Inflammatory macrophage (primary cell): Measurements from ENCODE around the gene KCNN4.
"Not testable (repeated sequence)": the region's sequence is repeated elsewhere in the genome, so short reads cannot be mapped to it uniquely, and the experiment has no call there.

Source experiments
- DNase-seq, 2 donors: peaks; one replicate each; pipeline ENCODE4 v3.0.0-alpha.2; 2020 to 2022

Gene KCNN4

DNA sequence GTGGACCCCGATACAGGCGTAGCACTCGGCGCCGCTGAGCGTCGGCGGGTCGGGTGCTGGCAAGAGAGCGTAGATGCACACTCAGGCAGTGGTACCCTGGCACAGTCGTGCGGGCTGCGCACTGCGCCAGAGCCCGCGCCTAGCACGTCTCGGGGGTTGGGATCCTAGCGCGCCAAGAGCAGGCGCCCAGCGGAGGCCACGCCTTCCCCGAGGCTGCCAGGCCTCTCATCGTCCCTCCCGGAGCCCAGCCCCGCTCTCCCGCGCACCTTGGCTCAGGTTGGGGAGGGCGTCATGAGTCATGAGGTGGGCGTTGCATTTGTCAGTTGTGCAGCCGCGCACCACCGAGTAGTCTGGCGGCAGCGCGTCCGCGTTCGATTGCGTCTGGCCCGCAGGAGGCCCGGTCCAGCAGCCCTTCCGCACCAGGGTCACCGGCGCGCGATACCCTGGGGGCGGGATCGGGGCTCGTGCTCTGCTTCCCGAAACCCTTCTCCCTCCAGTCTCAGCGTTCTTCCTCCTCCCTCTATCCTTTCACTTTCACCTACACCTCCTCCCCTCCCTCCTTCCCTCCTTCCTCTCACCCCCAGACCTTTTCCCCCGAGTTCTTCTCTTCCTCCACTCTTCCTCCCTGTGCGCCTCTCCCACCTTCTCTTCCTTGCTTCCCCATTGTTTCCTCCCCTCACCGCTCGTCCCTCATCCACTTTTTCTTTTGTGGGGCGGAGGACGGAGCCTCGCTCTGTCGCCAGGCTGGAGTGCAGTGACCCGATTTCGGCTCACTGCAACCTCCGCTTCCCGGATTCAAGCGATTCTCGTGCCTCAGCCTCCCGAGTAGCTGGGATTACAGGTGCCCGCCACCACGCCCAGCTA lies 18.0 kb upstream of the KCNN4 start:
- peak in 1 of 2 donors; percentile 41 for DNase-seq

GRCh38 chr19:43798026-43798545 lies 17.3 kb upstream of the KCNN4 start:
- DNase-seq: no peak

- no peak for DNase-seq
These were observed 16.8 kb upstream of the KCNN4 start for GRCh38 chr19:43797556-43797955.

DNA sequence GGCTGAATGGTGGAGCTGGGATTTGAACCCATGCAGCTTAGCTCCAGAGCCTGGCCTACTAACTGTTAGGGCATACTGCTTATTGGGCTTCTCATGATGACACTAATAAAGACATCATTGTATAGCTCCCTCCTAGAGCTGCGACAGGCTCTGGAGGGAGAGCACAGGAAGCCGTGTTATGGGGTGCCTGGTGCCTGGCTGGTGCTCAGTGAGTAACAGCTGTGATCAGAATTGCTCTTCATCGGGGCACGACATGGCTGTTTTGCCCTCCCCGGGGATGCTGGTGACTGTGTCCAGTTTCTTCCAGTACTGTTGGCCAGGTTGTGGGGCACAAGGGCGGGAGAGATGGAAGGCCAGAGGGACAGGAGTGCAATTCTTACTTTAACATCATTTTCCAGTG lies 16.3 kb upstream of the KCNN4 start:
- no peak for DNase-seq

GRCh38 chr19:43790587-43790986 lies 9.8 kb upstream of the KCNN4 start:
- no peak for DNase-seq

GRCh38 chr19:43789029-43789428 lies 8.3 kb upstream of the KCNN4 start:
- DNase-seq: peak; percentile 66 to 78

- no peak for DNase-seq
These were observed 5.9 kb upstream of the KCNN4 start for GRCh38 chr19:43786665-43787064.

DNA sequence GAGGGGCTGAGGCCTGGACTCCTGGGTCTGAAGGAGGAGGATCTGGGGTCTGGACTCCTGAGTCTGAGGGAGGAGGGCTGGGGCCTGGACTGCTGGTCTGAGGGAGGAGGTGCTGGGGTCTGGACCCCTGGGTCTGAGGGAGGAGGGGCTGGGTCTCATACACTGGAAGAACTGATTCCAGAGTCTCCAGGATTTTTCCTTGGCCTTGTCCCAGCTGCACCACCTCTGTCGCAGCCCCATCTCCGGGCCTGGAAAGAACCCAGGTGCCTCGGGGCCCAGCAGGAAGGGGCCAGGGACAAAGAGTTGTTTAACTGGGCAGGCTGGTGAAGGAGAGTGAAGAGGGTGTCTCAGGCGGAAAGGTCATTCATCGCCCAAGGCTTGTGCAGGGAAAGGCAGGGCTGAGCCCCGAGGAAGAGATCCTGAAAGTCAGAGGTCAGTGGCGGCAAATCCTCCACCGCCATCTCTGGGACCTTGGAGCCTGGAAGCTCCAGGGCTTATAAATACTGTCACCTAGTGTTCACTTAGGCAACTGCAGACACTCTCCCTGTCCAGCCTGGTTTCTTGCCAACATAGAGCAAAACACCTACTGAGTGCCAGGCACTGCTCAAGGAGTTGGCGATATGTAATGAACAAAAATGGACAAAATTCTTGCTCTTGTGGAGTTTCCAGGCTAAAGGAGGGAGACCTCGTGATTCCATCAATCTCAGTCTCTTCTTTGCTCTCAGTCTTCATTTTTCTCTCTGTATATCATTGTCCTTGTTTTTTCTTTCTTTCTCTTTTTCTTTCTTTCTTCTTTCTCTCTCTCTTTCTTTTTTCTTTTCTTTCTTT lies 4.4 kb upstream of the KCNN4 start:
- DNase-seq: peak; percentile 90 to 91

GRCh38 chr19:43784241-43784980 lies 3.6 kb upstream of the KCNN4 start:
- DNase-seq: peak; percentile 63 to 82

DNA sequence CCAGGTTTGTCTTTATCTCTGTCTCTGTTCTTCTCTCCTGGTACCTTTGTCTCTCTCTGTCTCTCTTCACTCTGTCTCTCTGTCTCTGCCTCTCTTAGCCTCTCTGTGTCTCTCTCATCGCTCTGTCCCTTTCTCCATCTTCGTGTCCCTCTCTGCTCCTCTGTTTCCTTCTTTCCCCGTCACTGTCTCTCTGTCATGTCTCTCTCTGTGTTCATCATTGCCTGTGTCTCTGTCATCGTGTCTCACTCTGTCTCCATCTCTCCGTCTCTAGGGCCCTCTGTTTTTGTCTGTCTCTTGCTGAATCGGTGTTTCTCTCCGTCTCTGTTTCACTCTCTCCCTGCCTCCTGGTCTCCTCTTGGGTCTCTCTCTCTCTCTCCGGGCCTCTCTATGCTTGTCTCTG lies 2.9 kb upstream of the KCNN4 start:
- DNase-seq: no peak

- no peak for DNase-seq
These were observed 2.0 kb upstream of the KCNN4 start for GRCh38 chr19:43782689-43783231.

GRCh38 chr19:43782311-43782660 lies 1.5 kb upstream of the KCNN4 start:
- no peak for DNase-seq

- DNase-seq: no peak
These were observed 997 bp upstream of the KCNN4 start for GRCh38 chr19:43781630-43782310.

DNA sequence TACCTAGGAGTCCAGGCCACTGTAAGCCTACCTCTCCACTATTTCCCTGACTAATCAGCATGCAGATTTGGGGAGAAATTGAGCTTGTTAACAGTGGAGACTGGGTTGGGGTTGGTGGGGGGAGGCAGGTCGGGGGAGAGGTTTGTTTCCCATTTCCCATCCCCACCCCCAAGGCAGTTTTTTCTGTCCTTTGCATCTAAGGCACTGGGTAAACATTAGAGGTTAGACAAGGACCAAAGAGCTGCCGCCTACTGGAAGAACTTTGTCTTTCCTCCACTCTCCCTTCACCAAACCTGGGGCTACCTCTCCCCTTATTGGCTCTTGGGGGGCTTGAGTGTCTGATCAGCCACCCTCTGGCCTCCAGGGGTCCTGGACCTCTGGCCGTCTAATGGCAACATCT lies 953 bp downstream of the KCNN4 start:
- no peak for DNase-seq

- DNase-seq: peak; percentile 25 to 67
These were observed 1.5 kb downstream of the KCNN4 start for GRCh38 chr19:43779147-43779819.

DNA sequence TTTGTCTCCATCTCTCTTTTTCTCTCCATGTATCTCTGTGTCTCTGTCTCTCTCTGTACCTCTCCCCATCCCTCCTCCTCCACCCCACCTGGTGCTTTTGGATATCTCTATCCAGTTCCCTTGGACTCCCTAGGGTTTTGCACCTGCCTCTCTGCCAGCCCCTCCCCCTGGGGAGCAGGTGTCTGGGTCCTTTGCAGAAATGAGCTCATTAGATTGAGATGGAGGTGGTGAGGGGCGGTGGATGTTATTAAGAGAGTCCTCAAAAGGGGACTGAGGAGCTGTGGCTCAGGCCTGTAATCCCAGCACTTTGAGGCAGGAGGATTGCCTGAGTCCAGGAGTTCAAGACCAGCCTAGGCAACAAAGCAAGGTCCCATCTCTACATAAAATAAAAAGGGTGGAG lies 2.1 kb downstream of the KCNN4 start:
- no peak for DNase-seq

GRCh38 chr19:43777163-43777695 lies 3.5 kb downstream of the KCNN4 start:
- peak in 1 of 2 donors; percentile 31 for DNase-seq

DNA sequence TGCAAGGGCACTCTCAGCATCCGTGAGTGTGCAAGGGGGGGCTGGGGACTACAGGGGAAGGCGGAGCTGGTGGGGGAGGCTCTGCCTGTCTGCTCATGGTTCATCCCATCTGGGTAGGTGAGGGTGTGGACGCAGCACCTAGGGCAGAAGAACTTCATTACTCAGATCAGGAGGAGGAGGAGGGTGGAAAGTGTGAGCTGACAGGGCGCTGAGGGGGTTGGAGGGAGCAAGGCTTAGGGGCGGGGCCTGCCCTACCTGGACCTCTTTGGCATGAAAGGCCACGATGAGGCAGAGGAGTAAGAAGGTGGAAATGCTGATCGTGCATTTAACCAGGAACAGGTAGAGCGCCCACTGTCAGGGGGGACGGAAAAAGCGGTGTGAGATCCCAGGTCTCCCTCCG lies 4.5 kb downstream of the KCNN4 start:
- no peak for DNase-seq

GRCh38 chr19:43775299-43775890 lies 5.4 kb downstream of the KCNN4 start:
- no peak for DNase-seq

DNA sequence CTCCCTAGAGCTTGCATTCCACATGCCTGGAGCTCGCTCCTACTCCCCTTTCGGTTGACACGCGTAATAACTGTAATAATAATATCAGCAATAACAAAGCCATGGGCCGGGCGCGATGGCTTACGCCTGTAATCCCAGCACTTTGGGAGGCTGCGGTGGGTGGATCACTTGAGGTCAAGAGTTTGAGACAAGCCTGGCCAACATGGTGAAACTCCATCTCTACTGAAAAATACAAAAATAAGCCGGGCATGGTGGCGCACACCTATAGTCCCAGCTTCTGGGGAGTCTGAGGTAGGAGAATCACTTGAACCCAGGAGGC lies 5.9 kb downstream of the KCNN4 start:
- not testable (repeated sequence) for DNase-seq
